DND-41 (cell line): ENCODE data around the gene MARCHF3.

Experiments
- ATAC-seq: fragments of 200-7000 bp; cut with Tn5 transposase; 3 replicates; pipeline ENCODE4 v1.9.1; 2021; ENCODE audit warnings: low read depth; ENCODE audit not compliant: insufficient read depth
- DNase-seq: peaks from one replicate; pipeline ENCODE4 v3.0.0-alpha.2; 2020
- H2AFZ ChIP-seq: 2 replicates; pipeline ENCODE4 v1.6.0; 2012; ENCODE audit warnings: low read depth, low read length
- H3K27ac ChIP-seq: 2 replicates; pipeline ENCODE4 v1.5.1; 2012; ENCODE audit warnings: low read length, inconsistent platforms
- H3K27me3 ChIP-seq: fragments of 200-600 bp; sonication (generic); 2 replicates; pipeline ENCODE4 v1.6.0; 2012; ENCODE audit warnings: low read length, mild to moderate bottlenecking, inconsistent platforms; ENCODE audit not compliant: insufficient read depth, poor library complexity
- H3K36me3 ChIP-seq: 2 replicates; pipeline ENCODE4 v1.5.1; 2012; ENCODE audit warnings: low read length, inconsistent platforms; ENCODE audit not compliant: insufficient read depth
- H3K4me1 ChIP-seq: 2 replicates; pipeline ENCODE4 v1.5.1; 2012; ENCODE audit warnings: mild to moderate bottlenecking, low read length; ENCODE audit not compliant: insufficient read depth
- H3K4me2 ChIP-seq: 2 replicates; pipeline ENCODE4 v1.6.0; 2012; ENCODE audit warnings: mild to moderate bottlenecking, moderate library complexity, low read length, inconsistent platforms; ENCODE audit not compliant: insufficient read depth
- H3K4me3 ChIP-seq, 2 experiments: fragments of 200-600 bp in 1 of 2; shearing (Covaris generic) in 1 of 2; 2 replicates each; pipeline ENCODE4 v1.5.1; 2012 to 2016; ENCODE audit warnings: inconsistent platforms in 2 of 2, low read length in 2 of 2, mild to moderate bottlenecking in 2 of 2, low read depth in 1 of 2, moderate library complexity in 1 of 2
- H3K79me2 ChIP-seq: 2 replicates; pipeline ENCODE4 v1.6.0; 2012; ENCODE audit warnings: low read length, inconsistent platforms; ENCODE audit not compliant: insufficient read depth
- H3K9ac ChIP-seq: 2 replicates; pipeline ENCODE4 v1.6.0; 2012; ENCODE audit warnings: low read depth, mild to moderate bottlenecking, inconsistent platforms, low read length, moderate library complexity
- H3K9me3 ChIP-seq: 2 replicates; pipeline ENCODE4 v1.5.1; 2012; ENCODE audit warnings: low read length, moderate library complexity, mild to moderate bottlenecking, inconsistent platforms; ENCODE audit not compliant: insufficient read depth, severe bottlenecking
- H4K20me1 ChIP-seq: 2 replicates; pipeline ENCODE4 v1.6.0; 2012; ENCODE audit warnings: low read length; ENCODE audit not compliant: insufficient read depth
- CTCF ChIP-seq: IDR thresholded peaks from 2 replicates; pipeline ENCODE4 v1.5.1; 2012; ENCODE audit warnings: borderline replicate concordance, low read length, moderate library complexity, mild to moderate bottlenecking; ENCODE audit not compliant: poor library complexity, severe bottlenecking; ENCODE audit errors: extremely low read depth
- EZH2 ChIP-seq: IDR thresholded peaks from 3 replicates; pipeline ENCODE4 v1.6.1; 2012; ENCODE audit warnings: borderline replicate concordance, low read depth, mild to moderate bottlenecking, moderate library complexity, low read length, inconsistent platforms; ENCODE audit not compliant: severe bottlenecking

The MARCHF3 gene

GRCh38 chr5:127068493-127069214 is 38.3 kb upstream of the MARCHF3 start:
- DNase-seq (no peak), ATAC-seq (no peak)
- H3K9me3 ChIP-seq = no peaks in the 10 kb centered on the region
- no peak overlapping the region for H2AFZ ChIP-seq
- H3K9ac ChIP-seq = no peak overlapping the region
- H3K79me2 ChIP-seq = no peaks in the 10 kb centered on the region
- H3K4me1 ChIP-seq = no peaks in the 10 kb centered on the region
- no peaks in the 10 kb centered on the region for H3K27me3 ChIP-seq
- no peaks in the 10 kb centered on the region for H3K36me3 ChIP-seq
- H4K20me1 ChIP-seq = no peaks in the 10 kb centered on the region
- H3K27ac ChIP-seq = no peak overlapping the region
- H3K4me3 ChIP-seq = no peak overlapping the region
- no peak overlapping the region for H3K4me2 ChIP-seq
- no peak for TF ChIP-seq CTCF
- no peak for TF ChIP-seq EZH2

- ATAC-seq = no peak
- Histone ChIP-seq H3K27me3 (no peaks in the 10 kb centered on the region), H3K79me2 (no peaks in the 10 kb centered on the region), H3K27ac (no peak overlapping the region), H3K4me1 (no peaks in the 10 kb centered on the region), H2AFZ (no peak overlapping the region), H3K36me3 (no peaks in the 10 kb centered on the region), H3K4me2 (no peak overlapping the region), H4K20me1 (no peaks in the 10 kb centered on the region), H3K4me3 (no peak overlapping the region), H3K9ac (no peak overlapping the region), H3K9me3 (no peaks in the 10 kb centered on the region)
- no peak for TF ChIP-seq CTCF
- TF ChIP-seq EZH2 = no peak
- DNase-seq = no peak
Observed at GRCh38 chr5:127066721-127067120, 36.4 kb upstream of the MARCHF3 start.

GRCh38 chr5:127064253-127064840 is 34.0 kb upstream of the MARCHF3 start:
- Histone ChIP-seq H3K9me3 (no peaks in the 10 kb centered on the region), H3K27me3 (peaks cover 6% of the 10 kb centered on the region), H3K36me3 (no peaks in the 10 kb centered on the region), H3K4me3 (no peak overlapping the region), H4K20me1 (no peaks in the 10 kb centered on the region), H3K4me1 (no peaks in the 10 kb centered on the region), H2AFZ (no peak overlapping the region), H3K27ac (no peak overlapping the region), H3K4me2 (no peak overlapping the region), H3K9ac (no peak overlapping the region), H3K79me2 (no peaks in the 10 kb centered on the region)
- ATAC-seq = no peak
- no peak for DNase-seq
- TF ChIP-seq CTCF = no peak
